Activated CD8-positive, alpha-beta memory T cell treated with anti-CD3 and anti-CD28 coated beads for 36 hours (primary cell): Measurements from ENCODE around the gene ADSS1. TPM values are rescaled to one million over a fixed set of nuclear protein-coding genes. Genes with fewer than 3 reads are reported as not detected.

ENCODE experiments used
- CTCF ChIA-PET: fragments of 350-600 bp; sonication (Branson Sonifier 250); formaldehyde crosslinking; loops from one replicate; lab custom pipeline; 2021; ENCODE audit warnings: antibody characterized with exemption; lab: Charles Lee
- POLR2A ChIA-PET: fragments of 350-600 bp; sonication (Branson Sonifier 250); formaldehyde crosslinking; loops from one replicate; lab custom pipeline; 2021; ENCODE audit warnings: antibody characterized with exemption; lab: Charles Lee
- total RNA-seq, 2 experiments: library from RNA; stranded (reverse); gene quantifications; one replicate each; pipeline ENCODE4 v1.2.3, GENCODE V29; 2021

Gene ADSS1
- total RNA-seq = 1 to 10 TPM; 1.7 to 1.8 TPM

- ChIA-PET CTCF (interaction anchor here (1.0 to 2.9 kb wide), 9 partner anchors 11 to 58 kb away, joined by 3 to 15 read pairs (median 4); partner anchors contain the start of gene SIVA1), POLR2A (interaction anchor here (1.0 to 1.1 kb wide), 2 partner anchors 28 to 30 kb away, joined by 3 to 4 read pairs; no protein-coding TSS in a partner anchor)
Observed at GRCh38 chr14:104723651-104724406, at the start of gene ADSS1. ADSS1 (plus strand) TSS chr14:104724229; CDS start chr14:104724271, 42 bp downstream.

- ChIA-PET POLR2A (no interaction called here), CTCF (interaction anchor here (0.6 kb wide), 1 partner anchor 695 kb away, joined by 3 read pairs; no protein-coding TSS in a partner anchor)
Observed at GRCh38 chr14:104675447-104675846, 48.6 kb upstream of the ADSS1 start.

GRCh38 chr14:104676130-104676693 is 47.8 kb upstream of the ADSS1 start:
- CTCF ChIA-PET = interaction anchor here (0.6 kb wide), 1 partner anchor 696 kb away, joined by 3 read pairs; no protein-coding TSS in a partner anchor
- POLR2A ChIA-PET = interaction anchor here (0.7 to 1.4 kb wide), 2 partner anchors 12 to 66 kb away, joined by 4 read pairs; no protein-coding TSS in a partner anchor

GRCh38 chr14:104676694-104677511 is 47.1 kb upstream of the ADSS1 start:
- ChIA-PET CTCF (interaction anchor here (0.8 to 1.4 kb wide), 3 partner anchors 11 to 26 kb away, joined by 3 to 7 read pairs (median 3); no protein-coding TSS in a partner anchor), POLR2A (interaction anchor here (0.7 to 1.4 kb wide), 5 partner anchors 11 to 66 kb away, joined by 3 to 7 read pairs (median 4); no protein-coding TSS in a partner anchor)

- ChIA-PET POLR2A (interaction anchor here (0.8 to 1.9 kb wide), 6 partner anchors 10 to 75 kb away, joined by 3 to 7 read pairs (median 4); partner anchors contain the start of gene SIVA1), CTCF (interaction anchor here (0.8 to 1.4 kb wide), 4 partner anchors 10 to 26 kb away, joined by 3 to 7 read pairs (median 3); no protein-coding TSS in a partner anchor)
Observed at GRCh38 chr14:104677512-104678332, 46.3 kb upstream of the ADSS1 start.

- POLR2A ChIA-PET = interaction anchor here (0.8 to 1.9 kb wide), 2 partner anchors 11 to 74 kb away, joined by 4 to 7 read pairs; partner anchors contain the start of gene SIVA1
Observed at GRCh38 chr14:104678346-104678745, 45.7 kb upstream of the ADSS1 start.

GRCh38 chr14:104678901-104679705 is 44.9 kb upstream of the ADSS1 start:
- POLR2A ChIA-PET = interaction anchor here (1.9 kb wide), 1 partner anchor 11 kb away, joined by 7 read pairs; no protein-coding TSS in a partner anchor

More at GRCh38 chr14:104678346-104678745, 45.7 kb upstream of the ADSS1 start:
- CTCF ChIA-PET = interaction anchor here (0.6 to 1.4 kb wide), 3 partner anchors 10 to 1114 kb away, joined by 3 to 7 read pairs (median 4); no protein-coding TSS in a partner anchor

GRCh38 chr14:104680056-104680805 is 43.8 kb upstream of the ADSS1 start:
- POLR2A ChIA-PET = no interaction called here
- CTCF ChIA-PET = no interaction called here

More at GRCh38 chr14:104678901-104679705, 44.9 kb upstream of the ADSS1 start:
- CTCF ChIA-PET = interaction anchor here (0.6 kb wide), 1 partner anchor 1115 kb away, joined by 4 read pairs; no protein-coding TSS in a partner anchor

GRCh38 chr14:104680806-104681688 is 43.0 kb upstream of the ADSS1 start:
- CTCF ChIA-PET = interaction anchor here (2.5 kb wide), 1 partner anchor 14 kb away, joined by 7 read pairs; no protein-coding TSS in a partner anchor

GRCh38 chr14:104681689-104682074 is 42.3 kb upstream of the ADSS1 start:
- ChIA-PET POLR2A (no interaction called here), CTCF (interaction anchor here (2.5 kb wide), 1 partner anchor 15 kb away, joined by 7 read pairs; no protein-coding TSS in a partner anchor)

More at GRCh38 chr14:104680806-104681688, 43.0 kb upstream of the ADSS1 start:
- POLR2A ChIA-PET = no interaction called here

- CTCF ChIA-PET = interaction anchor here (2.5 kb wide), 1 partner anchor 16 kb away, joined by 7 read pairs; no protein-coding TSS in a partner anchor
- POLR2A ChIA-PET = no interaction called here
Observed at GRCh38 chr14:104682107-104682593, 41.9 kb upstream of the ADSS1 start.

- CTCF ChIA-PET = interaction anchor here (0.8 kb wide), 1 partner anchor 205 kb away, joined by 4 read pairs; no protein-coding TSS in a partner anchor
- POLR2A ChIA-PET = no interaction called here
Observed at GRCh38 chr14:104683653-104684448, 40.2 kb upstream of the ADSS1 start.

GRCh38 chr14:104684449-104684821 is 39.6 kb upstream of the ADSS1 start:
- ChIA-PET CTCF (no interaction called here), POLR2A (no interaction called here)
